ENCODE data around the gene SLC39A5.
A peak's percentile ranks its signal among the peaks of the same experiment; 100 is the strongest.
"Not testable (repeated sequence)": the region's sequence is repeated elsewhere in the genome, so short reads cannot be mapped to it uniquely, and the experiment has no call there.

Gene SLC39A5

GRCh38 chr12:56229916-56230431 is at the start of gene SLC39A5:
SLC39A5 (plus strand) TSS chr12:56230051; CDS start chr12:56231275, 1,224 bp downstream.
- no peak for DNase-seq (ENCODE audit: low spot score)

DNA sequence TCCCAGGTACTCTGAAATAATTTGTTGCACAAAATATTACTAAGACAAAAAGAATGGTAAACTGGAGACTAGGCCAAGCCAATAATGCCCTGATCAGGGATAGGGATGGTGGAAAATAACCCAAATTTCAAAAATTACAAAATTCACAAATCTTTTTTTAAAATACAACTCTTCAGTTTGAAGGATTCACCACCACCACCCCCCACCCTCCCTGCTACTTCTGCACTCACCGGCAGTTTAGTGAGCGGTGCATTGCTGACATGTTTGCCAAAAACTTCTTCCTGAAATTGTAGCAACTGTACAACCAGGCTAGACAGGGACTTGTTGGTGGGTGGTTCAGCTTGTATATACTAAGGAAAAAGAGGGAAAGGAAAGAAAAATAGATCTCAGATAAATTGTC is 42.9 kb upstream of the SLC39A5 start:
- DNase-seq (ENCODE audit: low spot score), result no peak

GRCh38 chr12:56188131-56188777 is 41.6 kb upstream of the SLC39A5 start:
- peak; percentile 9 for DNase-seq (ENCODE audit: low spot score)

DNA sequence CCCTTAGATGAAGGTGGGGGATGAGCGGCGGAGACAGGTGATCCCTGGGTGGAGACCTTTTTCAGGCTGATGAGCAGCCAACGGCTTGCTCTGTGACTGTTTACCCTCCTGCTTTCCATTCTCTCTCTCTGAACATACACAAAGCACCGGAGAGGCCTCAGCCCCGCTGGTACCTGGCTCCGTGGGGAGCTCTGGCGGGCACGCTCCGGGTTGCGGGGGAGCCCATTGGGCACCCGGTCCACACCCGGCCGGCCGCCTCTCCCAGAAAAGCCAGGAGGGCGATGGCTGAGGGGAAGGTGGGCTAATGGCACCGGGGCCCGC is 41.1 kb upstream of the SLC39A5 start:
- peak; percentile 9 for DNase-seq (ENCODE audit: low spot score)

GRCh38 chr12:56189099-56189917 is 40.5 kb upstream of the SLC39A5 start, which contains the start of gene SMARCC2:
SMARCC2 (minus strand) TSS chr12:56189483; CDS start chr12:56189461, 22 bp downstream.
- DNase-seq (ENCODE audit: low spot score), result peak; percentile 84

- peak; percentile 92 for DNase-seq (ENCODE audit: low spot score)
These were observed 39.7 kb upstream of the SLC39A5 start for GRCh38 chr12:56189918-56190694.

- no peak for DNase-seq (ENCODE audit: low spot score)
These were observed 39.1 kb upstream of the SLC39A5 start for GRCh38 chr12:56190695-56191155.

GRCh38 chr12:56192582-56192981 is 37.3 kb upstream of the SLC39A5 start:
- DNase-seq (ENCODE audit: low spot score), result no peak

- peak; percentile 88 for DNase-seq (ENCODE audit: low spot score)
These were observed 36.7 kb upstream of the SLC39A5 start for GRCh38 chr12:56193025-56193578.

DNA sequence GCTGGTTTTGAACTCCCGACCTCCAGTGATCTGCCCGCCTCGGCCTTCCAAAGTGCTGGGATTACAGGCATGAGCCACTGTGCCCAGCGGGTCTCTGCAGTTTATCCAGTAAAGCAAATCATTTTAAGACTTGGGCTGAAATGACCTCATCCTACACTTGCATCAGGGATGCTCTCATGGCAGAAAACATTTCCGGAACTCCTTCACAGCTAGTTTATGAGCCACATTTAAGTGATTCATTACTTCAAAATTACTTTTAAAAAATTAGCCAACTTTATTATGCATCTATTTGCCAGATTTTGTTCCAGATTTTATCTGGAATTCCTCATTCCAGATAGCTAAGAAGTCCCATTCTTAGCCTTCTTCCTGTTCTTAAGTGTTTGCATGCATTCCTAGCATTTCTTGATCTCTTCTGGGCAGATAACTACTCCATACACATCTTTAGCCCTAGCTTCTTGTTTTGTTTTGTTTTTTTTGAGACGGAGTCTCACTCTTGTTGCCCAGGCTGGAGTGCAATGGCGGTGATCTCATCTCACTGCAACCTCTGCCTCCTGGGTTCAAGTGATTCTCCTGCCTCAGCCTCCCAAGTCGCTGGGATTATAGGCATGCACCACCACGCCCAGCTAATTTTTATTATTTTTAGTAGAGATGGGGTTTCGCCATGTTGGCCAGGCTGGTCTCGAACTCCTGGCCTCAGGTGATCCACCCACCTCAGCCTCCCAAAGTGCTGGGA is 32.9 kb upstream of the SLC39A5 start:
- not testable (repeated sequence) for DNase-seq (ENCODE audit: low spot score)

GRCh38 chr12:56197921-56198635 is 31.8 kb upstream of the SLC39A5 start:
- DNase-seq (ENCODE audit: low spot score), result no peak

- no peak for DNase-seq (ENCODE audit: low spot score)
These were observed 31.0 kb upstream of the SLC39A5 start for GRCh38 chr12:56198836-56199235.

DNA sequence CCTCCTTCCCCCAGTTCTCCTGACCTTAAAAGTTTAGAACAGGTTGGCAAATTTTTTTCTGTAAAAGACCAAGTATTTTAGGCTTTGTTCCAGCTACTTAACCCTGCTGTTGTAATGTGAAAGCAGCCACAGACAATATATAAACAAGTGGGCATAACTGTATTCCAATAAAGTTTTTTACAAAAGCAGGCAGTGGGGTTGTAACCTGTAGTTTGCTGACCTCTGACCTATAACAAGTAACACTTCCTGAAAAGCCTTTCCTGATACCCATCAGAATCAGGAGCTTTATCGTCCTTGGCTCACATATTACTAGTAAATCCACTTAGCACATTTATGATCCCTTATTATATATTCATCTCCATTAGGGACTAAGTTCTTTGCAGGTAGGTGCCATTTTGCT is 27.5 kb upstream of the SLC39A5 start:
- no peak for DNase-seq (ENCODE audit: low spot score)

DNA sequence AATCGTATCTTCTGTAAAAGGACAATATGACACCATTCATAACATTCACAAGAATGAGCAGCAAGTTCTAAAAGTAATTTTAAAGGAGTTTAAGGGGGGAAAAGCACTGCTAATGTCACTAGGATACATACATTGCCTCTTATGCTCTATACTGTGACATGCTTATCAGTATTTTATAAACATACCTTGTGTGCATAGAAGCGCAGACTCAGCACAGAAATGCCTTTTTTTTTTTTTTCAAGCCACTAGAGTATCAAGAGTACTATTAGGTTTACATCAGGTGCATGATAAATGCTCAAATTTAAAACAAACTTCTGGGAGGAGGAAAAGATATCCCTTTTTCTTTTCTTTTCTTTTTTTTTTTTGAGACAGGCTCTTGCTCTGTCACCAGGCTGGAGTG is 27.0 kb upstream of the SLC39A5 start:
- no peak for DNase-seq (ENCODE audit: low spot score)

DNA sequence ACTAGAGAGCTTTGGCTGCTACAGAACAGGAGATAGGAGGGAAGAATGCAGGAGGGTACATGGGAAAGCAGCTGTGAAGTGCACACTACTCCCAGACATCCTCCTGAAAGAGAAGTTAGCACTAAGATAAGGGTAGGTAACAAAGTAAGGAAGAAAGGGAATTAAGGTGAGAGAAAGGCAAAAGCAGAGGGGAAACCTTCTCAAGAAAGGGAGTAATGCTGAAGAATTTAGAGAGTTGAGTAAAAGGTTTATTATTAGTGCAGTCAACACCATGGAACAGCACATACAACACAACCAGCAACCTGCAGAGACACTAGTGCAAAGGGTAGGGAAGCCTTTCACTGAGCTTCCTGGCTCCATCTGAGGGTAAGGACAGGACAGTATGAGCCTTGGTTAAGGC is 25.6 kb upstream of the SLC39A5 start:
- DNase-seq (ENCODE audit: low spot score), result no peak

DNA sequence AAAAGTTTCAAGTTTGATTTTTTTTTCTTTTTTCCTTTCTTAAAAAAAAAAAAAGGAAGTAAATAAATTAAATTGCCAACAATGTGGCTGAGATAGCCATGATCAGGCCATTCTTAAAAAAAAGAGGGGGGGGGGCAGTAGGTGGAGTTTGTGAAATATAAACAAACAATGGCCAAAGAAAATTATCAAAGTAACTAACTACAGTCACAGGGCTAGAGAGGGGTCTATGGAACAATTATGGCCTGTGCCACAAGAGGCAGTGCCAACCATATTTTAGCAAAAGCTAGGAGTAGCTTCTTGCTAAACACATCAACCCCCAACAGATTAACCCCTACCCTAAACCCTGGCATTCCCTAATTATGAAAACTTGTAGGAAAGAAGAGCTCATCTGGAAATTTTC is 24.4 kb upstream of the SLC39A5 start:
- no peak for DNase-seq (ENCODE audit: low spot score)

GRCh38 chr12:56206452-56207166 is 23.2 kb upstream of the SLC39A5 start:
- peak; percentile 28 for DNase-seq (ENCODE audit: low spot score)

- DNase-seq (ENCODE audit: low spot score), result no peak
These were observed 21.8 kb upstream of the SLC39A5 start for GRCh38 chr12:56208006-56208405.

- peak; percentile 32 for DNase-seq (ENCODE audit: low spot score)
These were observed 17.5 kb upstream of the SLC39A5 start for GRCh38 chr12:56212361-56212760.

DNA sequence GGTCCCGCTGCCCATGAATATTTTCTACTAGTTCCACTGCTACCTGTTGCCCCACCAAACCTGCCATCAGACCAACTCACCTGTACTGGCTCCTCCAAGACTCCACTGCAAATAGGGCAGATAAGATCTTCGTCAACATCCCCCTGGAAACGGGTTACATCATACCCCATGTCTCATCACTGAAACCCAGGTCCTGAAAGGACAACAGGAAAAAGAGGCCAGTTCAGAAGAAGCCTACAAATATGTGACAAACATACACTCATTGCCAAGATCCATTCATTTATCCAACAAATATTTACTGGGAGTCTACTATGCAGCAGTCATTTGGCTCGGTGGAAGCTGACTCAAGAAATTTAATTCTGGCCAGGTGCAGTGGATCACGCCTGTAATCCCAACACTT is 16.0 kb upstream of the SLC39A5 start:
- no peak for DNase-seq (ENCODE audit: low spot score)

All from activated CD4-positive, alpha-beta T cell treated with anti-CD3 and anti-CD28 coated beads, Interleukin-2, Interleukin-4, amounts not matched to agents 100 ng/mL and 50 ng/mL, durations not matched to agents 16 hours and 8 hours (primary cell).